ENCODE measurements around the gene LTB. TPM values are rescaled to one million over a fixed set of nuclear protein-coding genes. Genes with fewer than 3 reads are reported as not detected.

LTB gene
- total and polyA plus RNA-seq, 9 of the 15 experiments (the other 6 are each of a cell fraction or from before 2014, with no cell fraction given) = 0.07 to 0.51 TPM; not detected in 7

DNA sequence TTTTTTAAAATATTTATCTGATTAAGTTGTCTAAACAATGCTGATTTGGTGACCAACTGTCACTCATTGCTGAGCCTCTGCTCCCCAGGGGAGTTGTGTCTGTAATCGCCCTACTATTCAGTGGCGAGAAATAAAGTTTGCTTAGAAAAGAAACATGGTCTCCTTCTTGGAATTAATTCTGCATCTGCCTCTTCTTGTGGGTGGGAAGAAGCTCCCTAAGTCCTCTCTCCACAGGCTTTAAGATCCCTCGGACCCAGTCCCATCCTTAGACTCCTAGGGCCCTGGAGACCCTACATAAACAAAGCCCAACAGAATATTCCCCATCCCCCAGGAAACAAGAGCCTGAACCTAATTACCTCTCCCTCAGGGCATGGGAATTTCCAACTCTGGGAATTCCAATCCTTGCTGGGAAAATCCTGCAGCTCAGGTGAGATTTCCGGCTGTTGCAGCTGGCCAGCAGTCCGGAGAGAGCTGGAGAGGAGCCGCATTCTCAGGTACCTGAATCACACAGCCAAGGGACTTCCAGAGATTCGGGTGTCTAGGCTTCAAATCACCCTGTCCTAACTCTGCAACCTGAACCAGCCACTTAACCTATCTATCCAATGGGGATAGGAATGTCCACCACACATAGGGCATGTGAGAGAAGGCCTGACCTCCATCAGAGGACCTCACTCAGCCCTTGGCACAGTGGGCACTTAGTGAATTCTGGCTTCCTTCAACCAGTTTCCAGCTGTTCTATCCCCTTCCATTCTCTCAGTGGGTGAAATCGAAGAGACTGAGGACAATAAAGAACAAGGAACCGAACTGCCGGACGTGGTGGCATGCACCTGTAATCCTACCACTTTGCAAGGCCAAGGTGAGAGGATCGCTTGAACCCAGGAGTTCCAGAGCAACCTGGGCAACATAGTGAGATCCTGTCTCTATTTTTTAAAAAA lies 3.8 kb downstream of the LTB start:
- no peaks in the 10 kb centered on the region for H3K36me3 ChIP-seq (ENCODE audit: control insufficient read depth, insufficient read depth, low read length)
- no peak overlapping the region for H3K9ac ChIP-seq (ENCODE audit: insufficient read depth in 1 of 2, low read depth in 2 of 2, low read length in 2 of 2)
- peaks cover 0 to 30% of the 10 kb centered on the region in 2 experiments; a peak in 3 of 5 replicates for H3K4me1 ChIP-seq (replicated peaks in 1 of 2; ENCODE audit: control insufficient read depth in 2 of 2, insufficient read depth in 2 of 2, low read length in 2 of 2)
- intact Hi-C loops (cut with micrococcal nuclease) = no loop called here
- H3K4me2 ChIP-seq (ENCODE audit: insufficient read depth, low read length) = no peak overlapping the region
- no peak overlapping the region for H2AFZ ChIP-seq (ENCODE audit: low read depth, low read length)
- no TSS peak for BruUV-seq (replicated peaks)
- 54% methylated on average over 12 of the region's 12 CpGs for whole genome bisulfite sequencing (ENCODE audit: insufficient coverage, low coverage, missing lambda C conversion rate)
- no peaks in the 10 kb centered on the region for H4K20me1 ChIP-seq (replicated peaks; ENCODE audit: control insufficient read depth, insufficient read depth, low read length)
- H3K27me3 ChIP-seq (ENCODE audit: control insufficient read depth in 2 of 2, insufficient read depth in 2 of 2, low read length in 2 of 2) = no peaks in the 10 kb centered on the region
- H3K27ac ChIP-seq (ENCODE audit: extremely low read depth, low read depth, low read length) = no peak overlapping the region
- ChIA-PET CTCF (ENCODE audit: low intra/inter-chr PET ratio) (no interaction called here), POLR2A (interaction anchor here (3.1 to 3.3 kb wide), 2 partner anchors 9 to 15 kb away, joined by 7 to 16 read pairs; no protein-coding TSS in a partner anchor)
- H3K9me3 ChIP-seq (replicated peaks; ENCODE audit: control insufficient read depth, insufficient read depth, low read depth, low read length) = no peaks in the 10 kb centered on the region
- DNase-seq (ENCODE audit: extremely low read depth in 1 of 4, low spot score in 3 of 4) (no peak), FAIRE-seq (no peak), ATAC-seq (no peak)
- H3K79me2 ChIP-seq (ENCODE audit: control insufficient read depth, insufficient read depth, low read length) = no peaks in the 10 kb centered on the region
- H3K4me3 ChIP-seq = no peak overlapping the region
- H3K9me1 ChIP-seq (ENCODE audit: control insufficient read depth, insufficient read depth, low read length) = no peaks in the 10 kb centered on the region
- in situ Hi-C loops (cut with MboI) = no loop called here
- no peak for TF ChIP-seq RBM22 (IDR thresholded peaks at IDR 0.05; ENCODE audit: low read depth, low read length, poor library complexity, severe bottlenecking)
- TF ChIP-seq, protein P1, sequence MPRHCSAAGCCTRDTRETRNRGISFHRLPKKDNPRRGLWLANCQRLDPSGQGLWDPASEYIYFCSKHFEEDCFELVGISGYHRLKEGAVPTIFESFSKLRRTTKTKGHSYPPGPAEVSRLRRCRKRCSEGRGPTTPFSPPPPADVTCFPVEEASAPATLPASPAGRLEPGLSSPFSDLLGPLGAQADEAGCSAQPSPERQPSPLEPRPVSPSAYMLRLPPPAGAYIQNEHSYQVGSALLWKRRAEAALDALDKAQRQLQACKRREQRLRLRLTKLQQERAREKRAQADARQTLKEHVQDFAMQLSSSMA (CRISPR knock-in tag; IDR thresholded peaks at IDR 0.05) = no peak
- TF ChIP-seq, protein P2, sequence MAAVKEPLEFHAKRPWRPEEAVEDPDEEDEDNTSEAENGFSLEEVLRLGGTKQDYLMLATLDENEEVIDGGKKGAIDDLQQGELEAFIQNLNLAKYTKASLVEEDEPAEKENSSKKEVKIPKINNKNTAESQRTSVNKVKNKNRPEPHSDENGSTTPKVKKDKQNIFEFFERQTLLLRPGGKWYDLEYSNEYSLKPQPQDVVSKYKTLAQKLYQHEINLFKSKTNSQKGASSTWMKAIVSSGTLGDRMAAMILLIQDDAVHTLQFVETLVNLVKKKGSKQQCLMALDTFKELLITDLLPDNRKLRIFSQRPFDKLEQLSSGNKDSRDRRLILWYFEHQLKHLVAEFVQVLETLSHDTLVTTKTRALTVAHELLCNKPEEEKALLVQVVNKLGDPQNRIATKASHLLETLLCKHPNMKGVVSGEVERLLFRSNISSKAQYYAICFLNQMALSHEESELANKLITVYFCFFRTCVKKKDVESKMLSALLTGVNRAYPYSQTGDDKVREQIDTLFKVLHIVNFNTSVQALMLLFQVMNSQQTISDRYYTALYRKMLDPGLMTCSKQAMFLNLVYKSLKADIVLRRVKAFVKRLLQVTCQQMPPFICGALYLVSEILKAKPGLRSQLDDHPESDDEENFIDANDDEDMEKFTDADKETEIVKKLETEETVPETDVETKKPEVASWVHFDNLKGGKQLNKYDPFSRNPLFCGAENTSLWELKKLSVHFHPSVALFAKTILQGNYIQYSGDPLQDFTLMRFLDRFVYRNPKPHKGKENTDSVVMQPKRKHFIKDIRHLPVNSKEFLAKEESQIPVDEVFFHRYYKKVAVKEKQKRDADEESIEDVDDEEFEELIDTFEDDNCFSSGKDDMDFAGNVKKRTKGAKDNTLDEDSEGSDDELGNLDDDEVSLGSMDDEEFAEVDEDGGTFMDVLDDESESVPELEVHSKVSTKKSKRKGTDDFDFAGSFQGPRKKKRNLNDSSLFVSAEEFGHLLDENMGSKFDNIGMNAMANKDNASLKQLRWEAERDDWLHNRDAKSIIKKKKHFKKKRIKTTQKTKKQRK (IDR thresholded peaks at IDR 0.05; ENCODE audit: borderline replicate concordance, low read depth, low read length) = no peak
- TF ChIP-seq ETV6 (IDR thresholded peaks at IDR 0.05; ENCODE audit: borderline replicate concordance in 1 of 2, low read depth in 2 of 2, low read length in 1 of 2) = no peak
- TF ChIP-seq ETV6 (CRISPR knock-in tag; IDR thresholded peaks at IDR 0.05; ENCODE audit: borderline replicate concordance) = no peak
- TF ChIP-seq ZNF695 (CRISPR knock-in tag; IDR thresholded peaks at IDR 0.05) = no peak
- no peak for TF ChIP-seq CBFA2T2 (conservative IDR thresholded peaks at IDR 0.05)

All from K562 (cell line).